ENCODE results near the gene ABI3. TPM values are rescaled to one million over a fixed set of nuclear protein-coding genes. Genes with fewer than 3 reads are reported as not detected.
A peak's percentile ranks its signal among the peaks of the same experiment; 100 is the strongest.

ABI3 gene
- total and polyA plus RNA-seq, 9 of the 15 experiments (the other 6 are each of a cell fraction or from before 2014, with no cell fraction given): not detected

DNA sequence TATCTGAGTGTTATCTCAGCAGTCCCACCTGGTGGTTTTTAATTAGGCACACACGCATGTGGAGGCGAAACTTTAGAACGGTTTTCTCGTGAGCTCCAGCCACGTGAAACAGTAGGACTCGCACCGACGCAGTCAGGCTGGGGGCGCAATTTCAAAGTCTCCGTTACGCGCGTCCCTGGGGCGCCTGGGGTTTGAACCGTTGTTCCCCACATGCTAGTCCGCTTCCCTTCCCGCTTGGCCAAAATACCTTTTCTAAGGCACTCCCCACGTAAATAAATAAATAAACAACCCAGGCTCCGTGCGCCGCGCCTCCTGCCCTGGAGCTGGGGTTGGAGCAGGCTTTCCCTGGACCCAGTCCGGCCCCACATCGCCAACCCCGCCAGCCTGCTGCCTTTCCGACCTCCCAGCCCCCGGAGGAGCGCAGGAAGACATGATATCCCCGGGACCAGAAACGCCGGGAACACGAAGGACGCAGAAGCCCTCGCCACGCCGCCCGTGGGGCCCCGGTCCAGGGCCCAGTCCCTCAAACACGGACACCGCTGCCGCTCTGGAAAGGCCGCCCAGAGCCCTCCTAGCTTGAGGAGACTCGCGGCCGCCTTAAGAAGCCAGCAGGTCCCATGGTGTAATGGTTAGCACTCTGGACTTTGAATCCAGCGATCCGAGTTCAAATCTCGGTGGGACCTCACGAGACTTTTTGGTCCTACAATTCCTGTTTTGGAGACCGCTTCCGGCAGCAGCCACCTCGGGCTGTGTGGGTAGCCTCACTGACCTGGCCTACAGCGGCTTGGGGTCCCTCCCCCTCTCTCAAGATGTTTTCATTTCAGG is 18.4 kb upstream of the ABI3 start (continued):
- TF ChIP-seq MYC (IDR thresholded peaks at IDR 0.05; ENCODE audit: low read depth, low read length): peak; percentile 98
- peak; percentile 81; the same call in 1 of the 2 replicates for TF ChIP-seq MYC (CRISPR knock-in tag; IDR thresholded peaks at IDR 0.05; ENCODE audit: borderline replicate concordance, low read depth)
- TF ChIP-seq BHLHE40 (IDR thresholded peaks at IDR 0.05; ENCODE audit: low read length): peak; percentile 89
- TF ChIP-seq ZSCAN32 (CRISPR knock-in tag; IDR thresholded peaks at IDR 0.05): 0 out of 2 replicates have a peak, but pooled peaks have one; percentile 43
- TF ChIP-seq, protein P1, sequence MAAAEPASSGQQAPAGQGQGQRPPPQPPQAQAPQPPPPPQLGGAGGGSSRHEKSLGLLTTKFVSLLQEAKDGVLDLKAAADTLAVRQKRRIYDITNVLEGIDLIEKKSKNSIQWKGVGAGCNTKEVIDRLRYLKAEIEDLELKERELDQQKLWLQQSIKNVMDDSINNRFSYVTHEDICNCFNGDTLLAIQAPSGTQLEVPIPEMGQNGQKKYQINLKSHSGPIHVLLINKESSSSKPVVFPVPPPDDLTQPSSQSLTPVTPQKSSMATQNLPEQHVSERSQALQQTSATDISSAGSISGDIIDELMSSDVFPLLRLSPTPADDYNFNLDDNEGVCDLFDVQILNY (CRISPR knock-in tag; IDR thresholded peaks at IDR 0.05): peak; percentile 94
- peak; percentile 74 for TF ChIP-seq CHD1 (IDR thresholded peaks at IDR 0.05; ENCODE audit: low read length)
- peak; percentile 100 for TF ChIP-seq POLR2H (tag; IDR thresholded peaks at IDR 0.05; ENCODE audit: low read depth)
- peak; percentile 30 for TF ChIP-seq ZKSCAN1 (IDR thresholded peaks at IDR 0.05; ENCODE audit: low read depth, low read length)
- no peak for TF ChIP-seq ZNF140 (CRISPR knock-in tag; IDR thresholded peaks at IDR 0.05)
- peak in 1 of 2 experiments; percentile 58 for TF ChIP-seq NCOA2 (IDR thresholded peaks at IDR 0.05; ENCODE audit: partially characterized antibody in 2 of 2)
- no peak for TF ChIP-seq U2AF1 (optimal IDR thresholded peaks at IDR 0.05; ENCODE audit: low read depth, low read length)
- TF ChIP-seq SMARCC2 (IDR thresholded peaks at IDR 0.05; ENCODE audit: low read depth): peak; percentile 93
- peak; percentile 98 for TF ChIP-seq BRD4 (IDR thresholded peaks at IDR 0.05)
- peak; percentile 31 for TF ChIP-seq KDM5B (IDR thresholded peaks at IDR 0.05; ENCODE audit: insufficient replicate concordance, low read depth, low read length)
- TF ChIP-seq, protein P2, sequence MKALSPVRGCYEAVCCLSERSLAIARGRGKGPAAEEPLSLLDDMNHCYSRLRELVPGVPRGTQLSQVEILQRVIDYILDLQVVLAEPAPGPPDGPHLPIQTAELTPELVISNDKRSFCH (CRISPR knock-in tag; IDR thresholded peaks at IDR 0.05): no peak
- TF ChIP-seq, protein P2 (tag; IDR thresholded peaks at IDR 0.05): peak; percentile 84
- TF ChIP-seq TAF1 (IDR thresholded peaks at IDR 0.05; ENCODE audit: control insufficient read depth, extremely low read depth, insufficient read depth, low read length, severe bottlenecking): peak; percentile 52
- no peak for TF ChIP-seq EWSR1 (IDR thresholded peaks at IDR 0.05; ENCODE audit: borderline replicate concordance, low read depth, partially characterized antibody)
- TF ChIP-seq ZNF431 (CRISPR knock-in tag; IDR thresholded peaks at IDR 0.05): peak; percentile 66
- TF ChIP-seq ZNF57 (CRISPR knock-in tag; IDR thresholded peaks at IDR 0.05): no peak
- TF ChIP-seq POLR2B (IDR thresholded peaks at IDR 0.05; ENCODE audit: low read depth, partially characterized antibody): peak; percentile 60
- TF ChIP-seq, protein P3, sequence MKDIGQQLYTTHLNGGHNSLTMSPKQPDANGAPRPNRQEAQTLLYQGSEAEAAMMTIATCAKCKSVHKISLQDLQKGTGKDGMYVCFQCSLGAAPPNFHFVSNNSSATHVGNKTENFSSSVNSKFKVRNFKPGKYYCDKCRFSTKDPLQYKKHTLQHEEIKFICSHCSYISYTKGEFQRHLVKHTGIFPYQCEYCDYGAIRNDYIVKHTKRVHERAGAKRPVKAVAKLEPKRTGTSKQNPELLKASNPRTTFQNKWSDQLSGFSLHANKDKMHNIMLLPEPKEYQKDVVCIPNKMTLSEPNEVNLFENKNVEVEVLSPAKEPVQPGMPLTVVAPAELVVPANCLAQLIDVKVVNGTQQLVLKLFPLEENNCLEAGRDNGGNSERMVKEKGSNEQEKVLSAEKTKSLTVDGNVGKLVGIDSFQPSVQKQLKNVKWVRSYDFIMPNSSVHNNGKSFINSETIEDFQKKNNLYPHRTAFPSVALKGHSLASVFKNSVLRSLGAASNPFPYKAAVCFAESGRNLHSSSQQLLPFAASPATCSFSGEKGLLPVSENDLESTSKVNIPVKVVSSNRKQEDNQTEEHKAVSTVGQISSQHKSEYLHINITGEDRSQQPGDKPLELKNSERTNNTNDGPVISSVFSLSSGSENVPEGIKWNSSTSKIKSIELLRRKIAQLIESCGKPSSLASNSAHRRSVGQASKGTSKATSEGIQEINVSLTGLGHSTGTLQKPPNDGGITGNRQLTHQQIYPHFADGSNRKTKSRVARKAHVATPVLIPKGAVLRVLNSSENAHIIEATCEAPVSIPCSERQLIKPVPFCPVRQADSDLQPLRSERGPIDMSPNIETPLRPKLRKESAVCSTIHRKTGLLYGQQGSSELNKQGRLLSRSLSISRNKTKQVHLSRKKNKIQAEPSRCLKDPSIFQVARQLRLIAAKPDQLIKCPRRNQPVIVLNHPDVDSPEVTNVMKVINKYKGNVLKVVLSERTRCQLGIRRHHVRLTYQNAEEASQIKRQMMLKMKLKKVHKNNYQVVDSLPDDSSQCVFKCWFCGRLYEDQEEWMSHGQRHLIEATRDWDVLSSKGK (CRISPR knock-in tag; IDR thresholded peaks at IDR 0.05): no peak
- 0 out of 2 replicates have a peak, but pooled peaks have one; percentile 45 for TF ChIP-seq CC2D1A (IDR thresholded peaks at IDR 0.05)
- TF ChIP-seq DIDO1 (tag; IDR thresholded peaks at IDR 0.05; ENCODE audit: low read depth): 0 out of 2 replicates have a peak, but pooled peaks have one; percentile 25

Measured in K562 (cell line).